Stimulated activated CD8-positive, alpha-beta memory T cell treated with anti-CD3 and anti-CD28 coated beads, Interleukin-4, amount 100 ng/mL, for 24 hours (primary cell): ENCODE results near the gene BECN2.

Experiments
- DNase-seq: peaks from one replicate; pipeline ENCODE4 v3.0.0-alpha.2; 2020; ENCODE audit warnings: low read depth

Gene BECN2, protein sequence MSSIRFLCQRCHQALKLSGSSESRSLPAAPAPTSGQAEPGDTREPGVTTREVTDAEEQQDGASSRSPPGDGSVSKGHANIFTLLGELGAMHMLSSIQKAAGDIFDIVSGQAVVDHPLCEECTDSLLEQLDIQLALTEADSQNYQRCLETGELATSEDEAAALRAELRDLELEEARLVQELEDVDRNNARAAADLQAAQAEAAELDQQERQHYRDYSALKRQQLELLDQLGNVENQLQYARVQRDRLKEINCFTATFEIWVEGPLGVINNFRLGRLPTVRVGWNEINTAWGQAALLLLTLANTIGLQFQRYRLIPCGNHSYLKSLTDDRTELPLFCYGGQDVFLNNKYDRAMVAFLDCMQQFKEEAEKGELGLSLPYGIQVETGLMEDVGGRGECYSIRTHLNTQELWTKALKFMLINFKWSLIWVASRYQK

DNA sequence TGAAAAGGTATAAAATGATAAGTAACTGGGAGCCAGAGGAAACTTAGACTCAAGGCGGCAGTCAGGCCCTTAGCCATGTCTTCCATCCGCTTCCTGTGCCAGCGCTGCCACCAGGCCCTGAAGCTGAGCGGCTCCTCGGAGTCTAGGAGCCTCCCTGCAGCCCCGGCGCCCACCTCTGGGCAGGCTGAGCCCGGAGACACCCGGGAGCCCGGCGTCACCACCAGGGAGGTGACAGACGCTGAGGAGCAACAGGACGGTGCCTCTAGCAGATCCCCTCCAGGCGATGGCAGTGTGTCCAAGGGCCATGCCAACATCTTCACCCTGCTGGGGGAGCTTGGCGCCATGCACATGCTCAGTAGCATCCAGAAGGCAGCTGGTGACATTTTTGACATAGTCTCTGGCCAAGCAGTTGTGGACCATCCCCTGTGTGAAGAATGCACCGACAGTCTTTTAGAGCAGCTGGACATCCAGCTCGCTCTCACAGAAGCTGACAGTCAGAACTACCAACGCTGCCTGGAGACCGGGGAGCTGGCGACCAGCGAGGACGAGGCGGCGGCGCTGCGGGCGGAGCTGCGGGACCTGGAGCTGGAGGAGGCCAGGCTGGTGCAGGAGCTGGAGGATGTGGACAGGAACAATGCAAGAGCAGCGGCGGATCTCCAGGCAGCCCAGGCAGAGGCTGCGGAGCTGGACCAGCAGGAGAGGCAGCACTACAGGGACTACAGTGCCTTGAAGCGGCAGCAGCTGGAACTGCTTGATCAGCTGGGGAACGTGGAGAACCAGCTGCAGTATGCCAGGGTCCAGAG, at the start of gene BECN2:
TSS of gene BECN2 (plus strand) at position 76 of the 803 bp plus-strand sequence. CDS start at position 76, 0 bp downstream.
- no peak for DNase-seq

DNA sequence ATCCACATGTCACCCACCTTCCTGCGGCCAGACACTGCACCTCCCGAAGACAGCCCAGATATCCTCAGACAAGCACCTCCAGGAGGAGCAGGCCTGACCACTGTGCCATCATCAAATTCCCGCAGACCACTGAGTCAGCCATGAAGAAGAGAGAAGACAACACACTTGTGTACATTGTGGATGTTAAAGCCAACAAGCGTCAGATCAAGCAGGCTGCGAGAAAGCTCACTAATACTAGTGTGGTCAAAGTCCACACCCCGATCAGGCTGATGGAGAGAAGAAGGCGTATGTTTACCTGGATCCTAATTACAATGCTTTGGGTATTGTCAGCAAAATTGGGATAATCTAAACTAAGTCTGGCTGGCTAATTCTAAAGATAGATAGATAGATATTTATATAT, 41.4 kb upstream of the BECN2 start:
- no peak for DNase-seq

GRCh38 chr1:241917487-241917886, 40.1 kb upstream of the BECN2 start:
- DNase-seq, result no peak

DNA sequence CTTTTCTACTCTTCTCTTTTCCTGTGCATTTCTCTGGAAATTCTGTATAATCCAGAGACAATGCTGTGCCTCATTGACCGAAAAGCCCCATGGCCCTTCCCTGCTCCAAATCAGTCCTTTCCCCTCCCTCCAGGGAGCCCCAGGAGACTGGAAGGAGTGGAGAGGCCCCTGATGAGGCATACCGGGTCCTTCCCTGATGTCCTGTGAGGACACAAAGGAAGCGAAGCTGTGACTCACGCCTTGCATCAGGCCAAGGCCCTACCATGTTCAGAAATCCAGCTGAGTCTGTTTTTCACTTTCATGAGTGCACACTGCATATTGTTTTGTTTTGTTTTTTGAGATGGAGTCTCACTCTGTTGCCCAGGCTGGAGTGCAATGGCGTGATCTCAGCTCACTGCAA, 38.7 kb upstream of the BECN2 start:
- DNase-seq, result no peak

GRCh38 chr1:241924080-241924808, 33.3 kb upstream of the BECN2 start:
- DNase-seq, result no peak

DNA sequence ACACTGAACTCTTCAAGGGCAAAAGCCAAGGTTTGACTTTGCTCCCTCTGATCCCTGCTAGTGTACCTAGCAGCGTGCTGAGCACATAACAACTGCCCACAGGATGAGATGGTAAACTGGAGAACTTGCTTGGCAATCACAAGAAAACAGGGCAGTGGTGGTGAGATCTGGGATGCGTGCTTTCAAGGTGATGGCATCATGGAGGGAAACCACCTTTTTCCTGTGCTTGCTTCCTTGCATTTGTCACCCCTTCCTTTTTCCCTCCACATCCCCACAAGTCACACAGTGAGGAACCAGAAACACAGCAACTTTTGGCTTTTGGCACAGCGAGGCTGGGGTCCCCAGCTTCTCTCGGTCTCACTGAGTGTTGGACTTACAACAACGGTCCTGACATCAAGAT, 31.4 kb upstream of the BECN2 start:
- no peak for DNase-seq

- DNase-seq, result no peak
Measured at GRCh38 chr1:241927321-241927720, 30.2 kb upstream of the BECN2 start.

DNA sequence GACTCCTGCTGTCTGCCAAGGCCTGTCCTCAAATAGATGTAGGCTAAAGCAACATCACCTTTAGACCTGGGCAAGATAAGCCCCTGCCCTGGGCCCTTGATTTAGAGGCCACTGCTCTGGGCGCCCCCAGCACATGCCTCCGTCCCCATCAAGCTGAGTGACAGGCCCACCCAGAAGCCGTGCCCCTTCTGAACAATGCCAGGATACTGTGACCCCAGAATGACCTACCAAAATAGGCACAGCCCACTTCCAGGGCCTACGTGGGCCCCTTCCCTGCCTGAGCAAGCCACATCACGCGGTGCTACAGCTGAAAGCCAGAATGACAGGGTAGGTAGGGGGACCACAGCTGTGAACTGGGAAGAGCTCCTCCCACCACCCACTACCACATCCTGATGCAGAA, 24.7 kb upstream of the BECN2 start:
- no peak for DNase-seq

DNA sequence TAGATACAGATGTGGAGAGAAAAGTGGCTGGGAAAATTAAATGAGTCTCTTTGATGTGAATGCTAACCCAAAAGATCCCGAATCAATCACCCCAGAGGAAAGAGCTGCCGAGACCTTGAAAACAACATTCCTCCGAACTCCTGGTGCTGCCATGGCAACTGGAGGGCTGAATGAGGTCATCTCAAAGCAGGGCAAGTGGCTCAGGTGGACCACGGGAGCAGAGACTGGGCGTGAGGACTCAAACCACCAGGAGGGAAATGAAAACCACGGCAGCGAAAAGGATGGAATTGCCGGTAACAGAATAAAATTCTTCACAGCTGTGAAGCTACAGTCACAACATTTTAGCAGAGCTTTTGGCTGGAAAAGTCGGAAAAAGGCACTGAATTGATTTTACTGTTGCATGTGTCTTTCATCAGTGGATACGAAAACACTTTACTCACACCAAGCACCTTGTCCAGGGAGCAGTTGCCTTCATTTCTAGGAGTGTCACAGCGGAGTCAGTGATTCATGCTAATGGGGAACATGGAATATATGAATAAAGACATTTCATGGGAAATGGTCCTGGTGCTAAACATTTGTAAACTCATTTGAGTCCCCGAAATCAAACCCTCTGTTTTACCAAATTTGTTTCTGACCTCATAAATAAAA, 23.2 kb upstream of the BECN2 start:
- no peak for DNase-seq

GRCh38 chr1:241934866-241935265, 22.7 kb upstream of the BECN2 start:
- DNase-seq, result no peak

GRCh38 chr1:241939798-241940197, 17.8 kb upstream of the BECN2 start:
- DNase-seq, result no peak

GRCh38 chr1:241942738-241943137, 14.8 kb upstream of the BECN2 start:
- no peak for DNase-seq

- no peak for DNase-seq
Measured at GRCh38 chr1:241944300-241944699, 13.3 kb upstream of the BECN2 start.

DNA sequence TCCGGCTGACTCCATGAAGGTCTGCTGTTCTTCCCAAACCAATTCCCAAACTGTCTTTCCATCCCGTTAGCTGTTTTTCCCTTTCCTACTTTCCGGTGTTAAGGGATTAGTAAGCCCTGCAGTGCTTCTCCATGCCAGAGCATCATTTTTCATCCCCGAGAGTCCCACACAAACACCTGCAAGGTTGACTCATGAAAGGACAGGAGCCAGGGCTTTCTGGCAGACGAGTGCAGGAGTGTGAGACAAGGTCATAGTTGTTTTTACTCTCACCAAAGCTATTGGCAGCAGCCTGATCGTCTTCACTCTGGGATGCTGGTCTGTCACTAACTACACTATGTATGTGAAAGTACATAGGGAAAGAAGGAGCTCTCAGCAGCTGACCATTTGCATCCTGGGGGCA, 10.2 kb upstream of the BECN2 start:
- no peak for DNase-seq

DNA sequence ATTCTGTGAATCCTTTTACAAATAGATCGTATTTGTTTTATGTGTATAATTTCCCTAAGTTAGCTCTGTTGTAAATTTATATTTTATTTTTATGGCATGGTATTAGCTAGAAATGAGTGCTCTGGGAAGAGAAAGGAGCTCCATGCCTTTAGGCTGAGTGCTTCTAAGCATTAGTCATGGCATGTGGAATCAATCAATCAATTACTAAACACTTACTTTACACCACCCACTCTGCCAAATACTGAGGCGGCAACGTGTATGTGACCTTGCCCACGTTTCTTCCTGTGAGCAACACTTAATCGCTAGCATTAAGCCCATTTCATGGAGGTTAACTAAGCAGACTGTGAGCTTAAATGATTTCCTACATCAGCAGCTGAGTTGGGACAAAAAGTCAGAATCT, 7.2 kb upstream of the BECN2 start:
- DNase-seq, result no peak

DNA sequence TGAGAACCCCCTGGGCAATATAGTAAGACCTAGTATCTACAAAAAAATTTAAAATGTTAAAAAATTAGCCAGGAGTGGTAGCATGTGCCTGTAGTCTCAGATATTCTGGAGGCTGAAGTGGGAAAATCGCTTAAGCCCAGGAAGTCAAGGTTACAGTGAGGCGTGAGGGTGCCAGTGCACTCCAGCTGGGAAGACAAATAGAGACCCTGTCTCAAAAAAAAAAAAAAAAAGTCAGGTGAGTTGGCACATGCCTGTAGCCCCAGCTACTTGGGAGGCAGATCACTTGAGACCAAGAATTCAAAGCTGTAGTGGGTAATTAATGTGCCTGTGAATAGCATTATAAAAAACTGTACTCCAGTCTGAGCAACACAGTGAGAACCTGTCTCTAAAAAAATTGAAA, 4.6 kb downstream of the BECN2 start:
- no peak for DNase-seq

GRCh38 chr1:241963722-241964121, 6.2 kb downstream of the BECN2 start:
- no peak for DNase-seq

GRCh38 chr1:241964550-241965282, 7.1 kb downstream of the BECN2 start:
- DNase-seq, result no peak

DNA sequence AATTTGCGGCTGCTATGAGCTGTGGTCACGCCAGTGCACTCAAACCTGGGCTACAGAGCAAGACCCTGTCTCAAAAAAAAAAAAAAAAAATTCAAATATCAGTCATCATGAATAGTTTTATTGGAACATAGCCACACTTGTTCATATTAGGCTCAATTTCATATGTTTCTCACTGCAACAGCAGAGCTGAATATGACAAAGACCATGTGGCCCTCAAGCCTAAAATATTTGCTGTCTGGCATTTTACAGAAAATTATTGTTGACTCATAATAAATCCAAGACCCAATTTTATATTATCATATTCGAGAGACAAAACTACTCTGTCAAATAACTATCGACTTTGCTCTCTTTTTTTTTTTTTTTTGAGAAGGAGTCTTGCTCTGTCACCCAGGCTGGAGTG, 11.0 kb downstream of the BECN2 start:
- no peak for DNase-seq

GRCh38 chr1:241972703-241973369, 15.3 kb downstream of the BECN2 start:
- no peak for DNase-seq

- DNase-seq, result no peak
Measured at GRCh38 chr1:241976229-241976628, 18.7 kb downstream of the BECN2 start.
